RWPE1 (cell line): Measurements from ENCODE around the gene SMR3B.

Experiments
- CTCF ChIA-PET: fragments of 350-600 bp; sonication (Branson Sonifier 250); formaldehyde crosslinking; extraction: SDS; loops from one replicate; lab custom pipeline; 2021; lab: Yijun Ruan, JAX
- POLR2A ChIA-PET: fragments of 400-600 bp; formaldehyde crosslinking; extraction: SDS; loops from one replicate; lab custom pipeline; 2020; ENCODE audit warnings: antibody characterized with exemption; ENCODE audit not compliant: low non-redundant PET; lab: Yijun Ruan, JAX
- DNase-seq: peaks from one replicate; pipeline ENCODE4 v3.0.0; 2012; ENCODE audit warnings: low spot score
- H3K27ac ChIP-seq: fragments of 450-650 bp; 2 replicates; pipeline ENCODE4 v1.5.1; 2017
- TF ChIP-seq, protein P1 (sequence below): fragments of 450-650 bp; conservative IDR thresholded peaks from 2 replicates; pipeline ENCODE4 v1.5.1; 2017; ENCODE audit warnings: low read depth, mild to moderate bottlenecking

The SMR3B gene

DNA sequence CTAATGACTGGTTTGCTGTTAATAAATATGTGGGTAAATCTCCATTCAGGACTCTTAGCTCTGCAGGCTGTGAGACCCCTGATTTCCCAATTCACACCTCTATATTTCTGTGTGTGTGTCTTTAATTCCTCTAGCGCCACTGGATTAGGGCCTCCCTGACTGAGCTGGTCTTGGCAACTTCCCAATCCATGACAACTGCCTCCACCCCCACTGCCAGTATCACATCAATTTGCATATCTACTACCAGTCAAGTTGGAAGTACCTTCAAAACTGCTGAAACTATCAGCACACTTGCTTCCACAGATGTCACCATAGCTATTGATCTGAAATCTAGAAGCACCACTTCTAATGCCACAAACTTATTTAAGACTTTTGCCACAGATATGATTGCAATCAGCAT, 42.4 kb downstream of the SMR3B start:
- CTCF ChIA-PET: no interaction called here

DNA sequence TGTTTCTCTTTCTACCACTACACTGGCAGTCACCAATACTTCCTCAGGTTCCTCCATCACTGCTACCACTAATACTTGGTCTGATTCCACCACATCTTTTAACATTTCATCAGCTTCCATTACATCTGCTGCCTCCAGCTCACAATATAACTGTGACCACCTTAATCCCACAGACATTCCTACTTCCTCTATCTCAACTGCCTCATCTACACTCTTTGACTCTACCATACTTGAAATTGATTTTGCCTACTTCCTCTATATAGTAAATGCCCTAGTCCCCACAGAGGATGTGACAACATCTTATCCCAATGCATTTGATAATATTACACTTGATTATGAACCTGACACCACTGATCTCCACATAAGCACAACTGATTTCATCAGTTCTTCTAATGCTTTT, 43.9 kb downstream of the SMR3B start:
- POLR2A ChIA-PET: no interaction called here
- H3K27ac ChIP-seq: no peak overlapping the region
- no peak for DNase-seq
- CTCF ChIA-PET: no interaction called here
- TF ChIP-seq, protein P1, sequence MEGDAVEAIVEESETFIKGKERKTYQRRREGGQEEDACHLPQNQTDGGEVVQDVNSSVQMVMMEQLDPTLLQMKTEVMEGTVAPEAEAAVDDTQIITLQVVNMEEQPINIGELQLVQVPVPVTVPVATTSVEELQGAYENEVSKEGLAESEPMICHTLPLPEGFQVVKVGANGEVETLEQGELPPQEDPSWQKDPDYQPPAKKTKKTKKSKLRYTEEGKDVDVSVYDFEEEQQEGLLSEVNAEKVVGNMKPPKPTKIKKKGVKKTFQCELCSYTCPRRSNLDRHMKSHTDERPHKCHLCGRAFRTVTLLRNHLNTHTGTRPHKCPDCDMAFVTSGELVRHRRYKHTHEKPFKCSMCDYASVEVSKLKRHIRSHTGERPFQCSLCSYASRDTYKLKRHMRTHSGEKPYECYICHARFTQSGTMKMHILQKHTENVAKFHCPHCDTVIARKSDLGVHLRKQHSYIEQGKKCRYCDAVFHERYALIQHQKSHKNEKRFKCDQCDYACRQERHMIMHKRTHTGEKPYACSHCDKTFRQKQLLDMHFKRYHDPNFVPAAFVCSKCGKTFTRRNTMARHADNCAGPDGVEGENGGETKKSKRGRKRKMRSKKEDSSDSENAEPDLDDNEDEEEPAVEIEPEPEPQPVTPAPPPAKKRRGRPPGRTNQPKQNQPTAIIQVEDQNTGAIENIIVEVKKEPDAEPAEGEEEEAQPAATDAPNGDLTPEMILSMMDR: no peak

More for the DNA sequence above, 42.4 kb downstream of the SMR3B start:
- DNase-seq: no peak
- H3K27ac ChIP-seq: no peak overlapping the region
- TF ChIP-seq, protein P1: no peak
- POLR2A ChIA-PET: no interaction called here

DNA sequence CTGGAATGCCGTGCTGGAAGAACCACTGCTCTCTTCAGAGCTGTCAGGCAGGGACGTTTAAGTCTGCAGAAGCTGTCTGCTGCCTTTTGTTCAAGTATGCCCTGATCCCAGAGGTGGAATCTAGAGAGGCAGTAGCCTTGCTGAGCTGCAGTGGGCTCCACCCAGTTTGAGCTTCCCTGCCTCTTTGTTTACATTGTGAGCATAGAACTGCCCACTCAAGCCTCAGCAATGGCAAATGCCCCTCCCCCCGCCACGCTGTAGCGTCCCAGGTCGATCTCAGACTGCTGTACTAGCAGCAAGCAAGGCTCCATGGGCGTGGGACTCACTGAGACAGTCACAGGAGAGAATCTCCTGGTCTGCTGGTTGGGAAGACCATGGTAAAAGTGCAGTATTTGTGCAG, 54.3 kb downstream of the SMR3B start:
- CTCF ChIA-PET: no interaction called here
- no peak for DNase-seq

More for the DNA sequence above, 54.3 kb downstream of the SMR3B start:
- H3K27ac ChIP-seq: no peak overlapping the region
- POLR2A ChIA-PET: no interaction called here
- TF ChIP-seq, protein P1: no peak
